ENCODE results near the gene TAMALIN. TPM values are rescaled to one million over a fixed set of nuclear protein-coding genes. Genes with fewer than 3 reads are reported as not detected.
A peak's percentile ranks its signal among the peaks of the same experiment; 100 is the strongest.

The TAMALIN gene
- total RNA-seq, 1 experiment from 2014 or later = not detected

- no peak for TF ChIP-seq CTCF (IDR thresholded peaks at IDR 0.05; ENCODE audit: unreplicated experiment)
- ChIA-PET CTCF (interaction anchor here (0.6 to 2.5 kb wide), 4 partner anchors 21 to 695 kb away, joined by 5 to 16 read pairs (median 8); no protein-coding TSS in a partner anchor), POLR2A (interaction anchor here (0.9 to 3.3 kb wide), 2 partner anchors 17 to 27 kb away, joined by 3 to 49 read pairs; partner anchors contain the start of gene ATG101)
- intact Hi-C loops (cut with micrococcal nuclease) = no loop called here
- peak; percentile 47 for DNase-seq (ENCODE audit: unreplicated experiment)
- no TSS peak for BruUV-seq (replicated peaks)
- Mint-ChIP-seq H3K36me3 (ENCODE audit: insufficient read depth, unreplicated experiment) (peaks cover 11% of the 10 kb centered on the region), H3K4me1 (ENCODE audit: insufficient read depth, unreplicated experiment) (peaks cover 22% of the 10 kb centered on the region), H3K4me3 (ENCODE audit: unreplicated experiment) (peak overlapping the region; percentile 75), H3K27me3 (ENCODE audit: insufficient read depth, unreplicated experiment) (peaks cover 11% of the 10 kb centered on the region), H3K27ac (ENCODE audit: low read depth, unreplicated experiment) (peak overlapping the region; percentile 95), H3K9me3 (ENCODE audit: unreplicated experiment) (no peaks in the 10 kb centered on the region)
Observed at GRCh38 chr12:52052468-52053186, 45.9 kb downstream of the TAMALIN start.

GRCh38 chr12:52053536-52054209 is 46.9 kb downstream of the TAMALIN start:
- Mint-ChIP-seq H3K36me3 (ENCODE audit: insufficient read depth, unreplicated experiment) (peaks cover 11% of the 10 kb centered on the region), H3K4me1 (ENCODE audit: insufficient read depth, unreplicated experiment) (peaks cover 22% of the 10 kb centered on the region), H3K27ac (ENCODE audit: low read depth, unreplicated experiment) (no peak overlapping the region), H3K27me3 (ENCODE audit: insufficient read depth, unreplicated experiment) (peaks cover 11% of the 10 kb centered on the region), H3K4me3 (ENCODE audit: unreplicated experiment) (no peak overlapping the region), H3K9me3 (ENCODE audit: unreplicated experiment) (no peaks in the 10 kb centered on the region)
- no peak for TF ChIP-seq CTCF (IDR thresholded peaks at IDR 0.05; ENCODE audit: unreplicated experiment)
- intact Hi-C loops (cut with micrococcal nuclease) = no loop called here
- no TSS peak for BruUV-seq (replicated peaks)
- ChIA-PET CTCF (interaction anchor here (0.6 to 1.2 kb wide), 3 partner anchors 11 to 696 kb away, joined by 3 to 5 read pairs (median 4); no protein-coding TSS in a partner anchor), POLR2A (no interaction called here)
- DNase-seq (ENCODE audit: unreplicated experiment) = no peak

- ChIA-PET POLR2A (interaction anchor here (0.6 kb wide), 1 partner anchor 12 kb away, joined by 3 read pairs; no protein-coding TSS in a partner anchor), CTCF (interaction anchor here (0.9 to 1.5 kb wide), 3 partner anchors 10 to 31 kb away, joined by 4 to 5 read pairs (median 4); no protein-coding TSS in a partner anchor)
- no TSS peak for BruUV-seq (replicated peaks)
- Mint-ChIP-seq H3K4me1 (ENCODE audit: insufficient read depth, unreplicated experiment) (peaks cover 18% of the 10 kb centered on the region), H3K27ac (ENCODE audit: low read depth, unreplicated experiment) (no peak overlapping the region), H3K4me3 (ENCODE audit: unreplicated experiment) (no peak overlapping the region), H3K27me3 (ENCODE audit: insufficient read depth, unreplicated experiment) (peaks cover 4% of the 10 kb centered on the region), H3K36me3 (ENCODE audit: insufficient read depth, unreplicated experiment) (peaks cover 11% of the 10 kb centered on the region), H3K9me3 (ENCODE audit: unreplicated experiment) (no peaks in the 10 kb centered on the region)
- intact Hi-C loops (cut with micrococcal nuclease) = no loop called here
- no peak for DNase-seq (ENCODE audit: unreplicated experiment)
- TF ChIP-seq CTCF (IDR thresholded peaks at IDR 0.05; ENCODE audit: unreplicated experiment) = no peak
Observed at GRCh38 chr12:52054231-52054832, 47.6 kb downstream of the TAMALIN start.

All from MCF 10A (cell line).